C4-2B (cell line): Measurements from ENCODE around the gene TRDN.

Experiments
- ZFX ChIP-seq: fragments of 450-650 bp; IDR thresholded peaks from 2 replicates; pipeline ENCODE4 v1.6.1; 2017
- TF ChIP-seq, protein P1 (sequence below): fragments of 450-650 bp; conservative IDR thresholded peaks from 2 replicates; pipeline ENCODE4 v1.5.1; 2017; ENCODE audit warnings: mild to moderate bottlenecking

DNA sequence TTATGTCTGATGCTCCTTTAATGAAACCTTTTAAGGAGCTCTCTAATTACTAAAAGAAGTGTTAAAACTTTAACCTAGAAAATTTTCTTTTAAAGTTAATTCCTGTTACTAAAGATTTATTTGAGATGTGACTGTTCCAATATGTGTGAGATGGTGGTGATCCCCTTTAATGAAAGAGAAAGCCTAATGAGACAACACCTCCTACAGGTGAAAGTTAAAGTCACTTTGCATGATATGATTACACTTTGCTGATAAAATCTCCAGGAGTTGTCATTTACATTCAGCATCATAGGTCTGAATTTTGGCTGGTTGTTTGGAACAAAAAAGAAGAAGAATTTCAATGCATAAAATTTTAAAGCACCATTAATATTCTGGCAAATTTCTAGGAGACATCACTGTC, 307.4 kb downstream of the TRDN start:
- TF ChIP-seq, protein P1, sequence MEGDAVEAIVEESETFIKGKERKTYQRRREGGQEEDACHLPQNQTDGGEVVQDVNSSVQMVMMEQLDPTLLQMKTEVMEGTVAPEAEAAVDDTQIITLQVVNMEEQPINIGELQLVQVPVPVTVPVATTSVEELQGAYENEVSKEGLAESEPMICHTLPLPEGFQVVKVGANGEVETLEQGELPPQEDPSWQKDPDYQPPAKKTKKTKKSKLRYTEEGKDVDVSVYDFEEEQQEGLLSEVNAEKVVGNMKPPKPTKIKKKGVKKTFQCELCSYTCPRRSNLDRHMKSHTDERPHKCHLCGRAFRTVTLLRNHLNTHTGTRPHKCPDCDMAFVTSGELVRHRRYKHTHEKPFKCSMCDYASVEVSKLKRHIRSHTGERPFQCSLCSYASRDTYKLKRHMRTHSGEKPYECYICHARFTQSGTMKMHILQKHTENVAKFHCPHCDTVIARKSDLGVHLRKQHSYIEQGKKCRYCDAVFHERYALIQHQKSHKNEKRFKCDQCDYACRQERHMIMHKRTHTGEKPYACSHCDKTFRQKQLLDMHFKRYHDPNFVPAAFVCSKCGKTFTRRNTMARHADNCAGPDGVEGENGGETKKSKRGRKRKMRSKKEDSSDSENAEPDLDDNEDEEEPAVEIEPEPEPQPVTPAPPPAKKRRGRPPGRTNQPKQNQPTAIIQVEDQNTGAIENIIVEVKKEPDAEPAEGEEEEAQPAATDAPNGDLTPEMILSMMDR, result no peak
- no peak for TF ChIP-seq ZFX
